Head of caudate nucleus (tissue), 42 donors: ENCODE results near the gene SHISAL1.
"Not testable (repeated sequence)": the region's sequence is repeated elsewhere in the genome, so short reads cannot be mapped to it uniquely, and the experiment has no call there.

Experiments
- DNase-seq, 42 donors: peaks; one replicate each; pipeline versions ENCODE4 v3.0.0 to v3.0.0-alpha.2; 2020 to 2021; ENCODE audit warnings: mixed read lengths in 7 of 42
- intact Hi-C: fragments of 100-400 bp; cut with DNase I; formaldehyde crosslinking; loops from one replicate; pipeline ENCODE4 v1.15.0; 2022

The SHISAL1 gene

GRCh38 chr22:44311104-44311854 is 1.5 kb downstream of the SHISAL1 start:
- no peak for DNase-seq
- intact Hi-C loops, result no loop called here

DNA sequence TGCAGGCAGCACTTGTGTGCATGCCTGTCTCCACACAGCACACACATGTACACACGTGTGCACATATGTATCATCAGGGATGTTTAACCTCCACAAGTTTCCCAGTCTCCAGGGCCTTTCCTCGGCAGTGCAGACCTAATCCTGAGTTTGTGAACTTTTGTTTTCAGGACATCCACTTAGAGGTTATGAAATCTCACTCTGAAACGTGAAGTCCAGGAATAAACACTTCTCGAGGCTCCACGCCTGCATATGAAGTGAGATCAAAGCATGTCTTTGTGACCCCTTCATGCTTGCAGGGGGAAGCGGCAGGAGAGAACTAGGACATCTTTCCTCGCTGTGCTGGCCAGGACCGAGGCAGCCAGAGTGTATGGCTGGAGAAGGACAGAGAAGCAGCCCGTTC is 3.1 kb downstream of the SHISAL1 start:
- intact Hi-C loops, result no loop called here
- DNase-seq, result no peak

GRCh38 chr22:44309137-44309536 is 3.6 kb downstream of the SHISAL1 start:
- intact Hi-C loops, result no loop called here
- peak in 27 of 42 donors; percentile 6 to 75 (median 30) for DNase-seq

DNA sequence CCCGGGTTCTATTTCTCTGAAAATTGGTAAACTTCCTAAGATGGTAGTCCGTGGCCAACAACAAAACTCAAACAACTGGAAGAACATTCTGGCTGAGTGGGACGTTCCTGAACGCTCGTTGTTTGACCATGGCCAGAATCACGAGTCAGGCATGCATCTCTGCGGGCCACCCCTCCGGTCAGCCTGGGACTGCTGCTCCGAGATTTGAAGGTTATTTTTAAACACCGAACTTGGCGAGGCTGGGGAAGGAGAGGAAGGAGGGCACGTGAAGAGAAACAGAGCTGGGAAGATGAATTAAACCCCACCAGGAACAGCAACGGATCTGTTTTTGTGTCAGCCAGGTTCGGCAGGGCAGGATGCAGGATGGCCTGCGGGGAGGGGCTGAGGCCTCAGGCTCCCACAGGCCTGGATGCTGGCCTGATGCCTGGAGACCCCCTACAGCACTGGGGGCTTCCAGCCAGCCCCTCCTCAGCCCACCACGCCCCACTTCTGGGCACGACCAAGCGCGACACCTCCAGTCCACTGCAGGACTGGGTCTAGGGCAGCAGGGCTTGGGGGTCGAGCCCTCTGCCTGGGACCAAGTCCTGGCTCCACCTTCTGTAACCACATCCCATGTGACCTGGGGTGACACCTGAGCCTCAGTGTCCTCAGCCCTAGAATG is 5.1 kb downstream of the SHISAL1 start:
- intact Hi-C loops, result no loop called here
- no peak for DNase-seq

DNA sequence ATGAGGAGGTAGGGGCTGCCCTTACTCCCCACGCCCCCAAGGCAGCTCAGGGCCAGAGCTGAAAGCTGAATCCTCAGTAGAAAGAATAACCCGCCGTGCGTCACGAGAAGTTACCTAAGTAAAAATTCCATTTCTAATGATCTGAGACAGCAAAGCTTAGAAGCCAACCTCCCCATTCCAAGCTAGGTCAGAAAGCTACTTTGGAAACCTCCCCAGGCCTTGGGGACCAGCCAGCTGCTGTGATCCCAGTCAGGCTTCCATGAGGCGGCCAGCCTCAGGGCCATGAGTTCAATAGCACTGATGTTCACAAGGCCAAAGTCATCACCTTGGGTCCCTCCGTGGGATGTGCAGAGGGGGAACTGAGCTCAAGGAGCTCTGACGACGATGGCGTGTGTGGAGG is 6.9 kb downstream of the SHISAL1 start:
- DNase-seq, result no peak
- intact Hi-C loops, result no loop called here

DNA sequence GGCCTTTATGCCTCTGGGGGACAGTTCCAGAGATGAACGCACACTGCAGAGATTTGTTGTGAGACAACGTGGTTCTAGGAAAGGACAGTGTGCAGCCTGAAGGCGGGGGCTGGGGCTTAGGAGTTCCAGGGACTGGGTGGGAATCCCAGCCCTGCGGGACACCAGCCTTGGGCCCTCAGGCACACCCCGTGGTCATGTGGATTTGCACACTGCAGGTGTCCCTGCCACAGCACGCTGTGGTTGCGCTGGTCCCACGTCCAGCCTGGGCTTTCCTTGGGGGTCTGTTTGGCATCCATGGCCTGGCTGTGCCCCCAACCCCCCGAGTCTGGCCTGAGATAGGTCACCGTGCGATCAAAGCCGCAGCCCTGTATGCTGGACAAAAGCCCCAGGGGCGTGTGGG is 7.3 kb downstream of the SHISAL1 start:
- intact Hi-C loops, result no loop called here
- DNase-seq, result no peak

DNA sequence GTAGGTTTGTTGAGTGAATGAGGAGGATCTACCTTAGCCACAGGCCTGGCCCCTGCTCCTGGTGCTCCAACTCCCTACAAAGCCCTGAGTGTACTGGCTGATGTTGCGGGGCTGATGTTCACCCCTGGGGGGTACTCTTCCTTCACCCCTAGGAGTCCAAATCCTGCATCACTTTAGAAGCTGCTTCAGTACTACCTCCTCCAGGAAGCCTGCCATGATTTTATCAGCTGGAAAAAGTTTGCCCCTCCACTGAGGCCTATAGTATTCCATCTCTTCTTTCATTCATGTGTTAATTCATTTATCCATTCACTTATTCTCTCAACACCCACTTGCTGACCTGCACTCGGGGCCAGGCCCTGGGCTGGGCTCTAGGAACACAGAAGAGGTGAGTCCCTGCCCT is 7.8 kb downstream of the SHISAL1 start:
- intact Hi-C loops, result no loop called here
- no peak for DNase-seq

DNA sequence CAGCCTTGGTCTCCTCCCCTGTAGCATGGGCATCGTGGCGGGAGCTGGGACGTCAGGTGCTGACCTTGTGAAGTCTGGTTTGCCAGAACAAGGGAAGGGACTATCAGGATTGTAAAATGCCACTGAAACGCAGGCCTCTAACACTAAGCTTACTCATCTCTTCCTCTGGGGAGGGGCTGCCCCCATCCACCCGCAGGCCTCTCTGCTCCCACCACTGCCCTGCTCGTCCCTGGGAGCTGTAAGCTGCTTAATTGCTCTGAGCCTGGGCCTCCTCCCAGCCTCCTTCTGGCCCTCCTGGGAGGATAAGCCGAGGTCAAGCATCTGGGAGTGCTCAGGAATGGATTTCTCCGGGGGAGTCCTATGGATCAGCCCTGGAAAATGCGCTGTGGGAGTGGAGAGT is 8.4 kb downstream of the SHISAL1 start:
- intact Hi-C loops, result no loop called here
- DNase-seq, result no peak

DNA sequence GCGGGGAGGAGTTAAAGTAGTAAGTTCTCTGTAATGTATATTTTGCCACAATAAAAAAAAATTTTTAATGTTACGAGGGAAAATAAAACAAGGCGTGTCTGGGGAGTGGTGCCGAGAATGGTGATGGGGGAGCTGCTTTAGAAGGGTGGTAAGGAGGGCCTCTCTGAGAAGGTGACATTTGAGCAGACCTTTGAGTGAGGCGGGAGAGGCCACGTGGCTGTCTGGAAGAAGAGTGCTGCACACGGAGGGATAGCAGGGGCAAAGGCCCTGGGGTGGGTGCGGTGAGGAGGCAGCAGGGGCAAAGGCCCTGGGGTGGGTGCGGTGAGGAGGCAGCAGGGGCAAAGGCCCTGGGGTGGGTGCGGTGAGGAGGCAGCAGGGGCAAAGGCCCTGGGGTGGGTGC is 10.4 kb downstream of the SHISAL1 start:
- DNase-seq, intact Hi-C loops: not testable (repeated sequence)

GRCh38 chr22:44301039-44301438 is 11.7 kb downstream of the SHISAL1 start:
- DNase-seq, result no peak
- intact Hi-C loops, result no loop called here

- intact Hi-C loops, result no loop called here
- no peak for DNase-seq
These were observed 13.6 kb downstream of the SHISAL1 start for GRCh38 chr22:44299124-44299523.

GRCh38 chr22:44298406-44299091 is 14.2 kb downstream of the SHISAL1 start:
- no peak for DNase-seq
- intact Hi-C loops, result no loop called here

DNA sequence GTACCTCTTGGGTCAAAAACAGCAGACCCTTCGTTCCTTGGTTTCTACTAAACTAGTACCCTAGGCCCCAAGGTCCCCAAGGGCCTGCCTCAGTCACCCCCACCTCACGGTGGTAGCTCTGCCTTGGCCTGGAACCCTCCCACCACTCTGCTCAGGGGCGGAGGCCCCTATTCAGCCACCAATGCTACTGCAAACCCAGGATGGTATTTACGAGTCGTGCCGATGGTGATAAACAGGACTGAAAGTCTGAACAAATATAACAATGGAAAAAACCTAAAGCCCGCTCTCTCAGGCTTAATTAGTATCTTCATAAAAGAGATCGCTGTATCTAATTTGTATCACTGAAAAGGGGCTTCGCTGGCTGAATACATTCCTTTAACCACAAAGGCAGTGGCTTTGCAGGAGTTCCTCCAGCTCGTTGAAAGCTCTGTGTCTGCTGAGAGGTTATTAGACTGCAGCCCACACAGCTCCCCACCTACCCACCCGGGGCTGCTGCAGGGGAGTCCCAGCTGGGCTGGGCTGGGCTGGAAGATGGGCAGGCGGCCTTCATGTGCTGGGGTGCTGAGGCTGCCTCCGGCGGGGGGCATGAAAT is 15.2 kb downstream of the SHISAL1 start:
- peak in 2 of 42 donors; percentile 14 to 17 for DNase-seq
- intact Hi-C loops, result no loop called here

- intact Hi-C loops, result no loop called here
- DNase-seq, result no peak
These were observed 17.3 kb downstream of the SHISAL1 start for GRCh38 chr22:44295406-44295805.

DNA sequence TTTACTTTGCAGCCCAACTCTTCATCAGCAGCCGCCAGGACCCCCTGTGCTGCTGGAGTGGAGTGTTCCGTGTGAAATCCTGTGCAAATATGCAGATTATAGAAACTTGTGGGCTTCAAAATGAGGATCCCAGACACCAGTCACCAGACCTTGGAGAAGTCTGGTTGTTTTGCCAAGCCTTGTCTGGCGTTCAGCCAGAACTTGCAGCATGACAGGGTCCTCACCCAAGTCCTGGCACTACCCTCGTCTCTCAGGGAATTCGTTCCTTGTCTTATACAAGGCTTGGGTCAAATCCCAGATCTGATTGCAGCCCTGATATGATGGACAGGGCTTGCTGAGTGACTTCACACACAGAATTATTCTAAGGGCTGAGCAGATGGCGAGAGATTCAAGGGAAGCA is 18.9 kb downstream of the SHISAL1 start:
- DNase-seq, result no peak
- intact Hi-C loops, result no loop called here

- peak; percentile 18 to 92 (median 67) for DNase-seq
- intact Hi-C loops, result no loop called here
These were observed 19.7 kb downstream of the SHISAL1 start for GRCh38 chr22:44293034-44293433.

- intact Hi-C loops, result no loop called here
- no peak for DNase-seq
These were observed 20.2 kb downstream of the SHISAL1 start for GRCh38 chr22:44292521-44292920.

GRCh38 chr22:44291674-44292360 is 20.9 kb downstream of the SHISAL1 start:
- DNase-seq, result no peak
- intact Hi-C loops, result no loop called here

DNA sequence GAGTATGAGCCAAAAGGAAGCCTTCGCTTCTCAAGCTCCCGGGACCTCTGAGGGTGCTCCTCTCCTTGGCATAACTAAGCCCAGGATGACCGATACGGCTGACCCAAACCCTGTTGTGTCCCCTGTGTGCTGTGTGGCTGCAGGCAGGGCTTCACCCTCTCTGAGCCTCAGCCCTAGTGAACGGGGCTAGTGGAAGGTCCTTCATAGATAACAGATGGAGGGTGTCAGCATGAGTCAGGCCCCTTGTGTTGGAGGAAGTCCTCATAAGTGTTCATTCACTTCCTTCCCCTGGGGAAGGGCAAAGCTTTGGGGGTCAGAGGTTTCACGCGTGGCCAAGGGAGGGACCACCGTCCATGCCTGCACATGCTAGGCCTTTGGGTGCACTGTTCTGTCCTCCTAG is 21.5 kb downstream of the SHISAL1 start:
- no peak for DNase-seq
- intact Hi-C loops, result no loop called here
